ENCODE results near the gene ZNF83.
"Not testable (repeated sequence)": the region's sequence is repeated elsewhere in the genome, so short reads cannot be mapped to it uniquely, and the experiment has no call there.

The ZNF83 gene

DNA sequence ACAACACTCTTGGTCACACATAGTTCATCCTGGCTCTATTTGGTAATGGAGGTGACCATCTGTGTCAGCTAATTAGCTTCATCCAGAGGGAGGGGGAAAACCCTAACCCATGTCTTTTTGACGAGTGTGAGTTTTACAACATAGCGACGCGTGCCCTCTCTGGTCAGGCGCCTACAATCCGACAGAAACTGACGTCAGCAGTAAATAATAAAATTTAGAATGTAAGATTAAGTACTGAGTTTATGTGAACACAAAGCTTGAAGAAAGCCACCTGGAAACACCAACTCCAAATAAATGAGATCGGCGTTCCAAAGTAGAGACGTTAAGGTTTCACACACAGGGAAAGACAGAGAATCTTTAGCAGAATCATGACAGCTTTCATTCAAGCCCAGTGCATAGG, 1.8 kb upstream of the ZNF83 start:
- no peak for DNase-seq (ENCODE audit: low spot score)

DNA sequence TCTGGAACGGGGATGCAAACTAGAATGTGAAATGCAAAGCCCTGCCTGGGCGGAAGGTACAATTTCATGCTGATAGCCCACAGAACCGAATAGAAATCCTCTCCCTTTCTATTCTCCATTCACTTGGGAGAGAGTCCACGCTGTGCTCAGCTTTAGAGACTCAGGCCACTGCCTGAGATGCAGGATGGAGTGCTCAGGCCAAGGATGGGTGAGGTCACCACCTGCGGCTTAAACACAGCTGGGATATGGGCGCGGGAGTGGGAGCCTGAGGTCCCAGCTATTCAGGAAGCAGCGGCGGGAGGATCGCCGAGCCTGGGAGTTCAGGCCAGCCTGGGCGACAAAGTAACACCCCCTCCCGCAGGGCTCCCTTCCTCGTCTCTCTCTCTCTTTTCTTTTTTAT, 446 bp upstream of the ZNF83 start:
- no peak for DNase-seq (ENCODE audit: low spot score)

DNA sequence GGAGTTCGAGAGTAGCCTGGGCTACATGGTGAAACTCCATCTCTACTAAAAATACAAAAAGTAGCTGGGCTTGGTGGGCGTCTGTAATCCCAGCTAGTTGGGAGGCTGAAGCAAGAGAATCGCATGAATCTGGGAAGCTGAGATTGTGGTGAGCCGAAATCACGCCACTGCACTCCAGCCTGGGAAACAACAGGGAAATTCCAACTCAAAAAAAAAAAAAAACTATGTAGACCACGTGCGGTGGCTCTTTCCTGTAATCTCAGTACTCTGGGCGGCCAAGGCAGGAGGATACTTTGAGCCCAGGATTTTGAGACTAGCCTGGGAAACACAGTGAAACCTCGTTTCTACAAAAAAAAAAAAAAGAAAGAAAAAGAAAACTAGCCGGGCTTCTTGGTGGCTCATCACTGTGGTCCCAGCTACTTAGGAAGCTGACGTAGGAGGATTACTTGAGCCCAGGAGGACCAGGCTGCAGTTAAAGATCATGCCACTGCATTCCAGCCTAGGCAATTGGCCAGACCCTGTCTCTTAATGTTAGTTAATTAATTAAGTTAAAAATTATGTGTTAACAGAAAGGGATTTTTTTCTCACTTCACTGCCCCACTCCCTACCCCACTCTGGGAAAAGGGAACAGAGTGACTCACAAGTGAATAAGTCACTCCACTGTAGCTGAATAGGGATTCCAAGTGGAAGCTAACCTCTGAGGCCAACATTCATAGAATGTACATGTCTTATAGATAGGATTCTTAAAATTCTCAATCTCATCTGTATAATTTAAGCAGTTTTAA, 2.2 kb downstream of the ZNF83 start:
- DNase-seq (ENCODE audit: low spot score), result no peak

DNA sequence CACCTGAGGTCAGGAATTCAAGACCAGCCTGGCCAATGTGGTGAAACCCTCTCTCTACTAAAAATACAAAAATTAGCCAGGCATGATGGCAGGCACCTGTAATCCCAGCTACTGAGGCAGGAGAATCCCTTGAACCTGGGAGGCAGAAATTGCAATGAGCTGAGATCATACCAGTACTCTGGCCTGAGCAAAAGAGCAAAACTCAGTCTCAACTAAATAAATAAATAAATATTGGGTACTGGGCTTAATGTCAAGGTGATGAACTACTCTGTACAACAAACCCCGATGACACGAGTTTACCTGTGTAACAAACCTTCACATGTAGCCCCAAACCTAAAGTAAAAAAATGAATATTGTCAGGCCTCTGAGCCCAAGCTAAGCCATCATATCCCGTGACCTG, 10.7 kb downstream of the ZNF83 start:
- not testable (repeated sequence) for DNase-seq (ENCODE audit: low spot score)

DNA sequence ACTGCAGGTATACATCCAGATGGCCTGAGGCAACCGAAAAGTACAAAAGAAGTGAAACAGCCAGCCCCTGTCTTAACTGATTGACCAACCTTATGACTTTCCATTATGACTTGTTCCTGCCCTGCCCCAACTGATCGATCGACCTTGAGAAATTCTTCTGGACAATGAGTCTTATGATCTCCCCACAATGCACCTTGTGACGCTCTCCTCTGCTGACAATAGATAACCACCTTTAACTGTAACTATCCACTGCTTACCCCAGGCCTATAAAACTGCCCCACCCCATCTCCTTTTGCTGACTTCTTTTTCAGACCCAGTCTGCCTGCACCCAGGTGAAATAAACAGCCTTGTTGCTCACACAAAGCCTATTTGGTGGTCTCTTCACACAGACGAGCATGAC, 11.2 kb downstream of the ZNF83 start:
- DNase-seq (ENCODE audit: low spot score), result no peak

DNA sequence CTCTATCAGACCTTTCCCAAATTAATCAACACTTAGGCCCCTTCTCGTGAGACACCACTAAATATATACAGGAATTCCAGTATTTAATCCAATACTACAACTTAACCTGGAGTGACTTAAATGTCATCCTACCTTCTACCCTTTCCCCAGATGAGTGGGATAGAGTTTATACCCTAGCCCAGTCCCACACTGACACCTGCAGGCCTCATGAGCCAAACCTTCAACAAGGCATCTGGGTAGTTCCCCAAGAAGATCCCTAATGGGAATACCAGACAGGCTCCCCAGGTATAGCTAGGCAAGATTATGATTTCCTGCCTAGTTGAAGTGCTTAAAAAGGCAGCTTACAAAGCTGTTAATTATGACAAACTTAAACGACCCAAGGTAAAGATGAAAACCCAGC, 15.9 kb downstream of the ZNF83 start:
- no peak for DNase-seq (ENCODE audit: low spot score)

DNA sequence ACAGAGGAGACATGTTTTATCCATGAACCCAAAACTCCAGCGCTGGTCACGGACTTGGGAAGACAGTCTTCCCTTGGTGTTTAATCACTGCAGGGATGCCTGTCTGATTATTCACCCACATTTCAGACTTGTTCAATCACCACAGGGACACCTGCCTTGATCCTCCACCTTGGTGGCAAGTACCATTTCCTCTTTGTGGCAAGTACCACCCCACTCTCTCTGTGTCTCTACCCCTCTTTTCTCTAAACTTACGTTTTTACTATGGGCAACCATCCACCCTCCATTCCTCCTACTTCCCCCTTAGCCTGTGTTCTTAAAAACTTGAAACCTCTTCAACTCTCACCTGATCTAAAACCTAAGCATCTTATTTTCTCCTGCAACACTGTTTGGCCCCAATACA, 16.8 kb downstream of the ZNF83 start:
- no peak for DNase-seq (ENCODE audit: low spot score)

DNA sequence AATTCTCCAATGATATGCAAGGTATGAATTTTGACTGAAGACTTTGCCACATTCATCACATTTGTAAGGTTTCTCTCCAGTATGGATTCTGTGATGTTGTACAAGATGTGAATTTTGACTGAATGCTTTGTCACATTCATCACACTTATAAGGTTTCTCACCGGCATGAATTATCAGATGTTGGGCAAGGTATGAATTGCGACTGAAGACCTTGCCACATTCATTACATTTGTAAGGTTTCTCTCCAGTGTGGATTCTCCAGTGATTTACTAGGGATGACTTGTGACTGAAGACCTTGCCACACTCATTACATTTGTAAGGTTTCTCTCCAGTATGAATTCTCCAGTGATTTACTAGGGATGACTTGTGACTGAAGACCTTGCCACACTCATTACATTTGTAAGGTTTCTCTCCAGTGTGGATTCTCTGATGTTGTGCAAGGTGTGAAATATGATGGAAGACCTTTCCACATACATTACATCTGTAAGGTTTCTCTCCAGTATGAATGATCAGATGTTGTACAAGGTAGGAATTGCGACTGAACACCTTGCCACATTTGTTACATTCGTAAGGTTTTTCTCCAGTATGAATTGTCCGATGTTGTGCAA, 24.8 kb downstream of the ZNF83 start:
- DNase-seq (ENCODE audit: low spot score), result no peak

DNA sequence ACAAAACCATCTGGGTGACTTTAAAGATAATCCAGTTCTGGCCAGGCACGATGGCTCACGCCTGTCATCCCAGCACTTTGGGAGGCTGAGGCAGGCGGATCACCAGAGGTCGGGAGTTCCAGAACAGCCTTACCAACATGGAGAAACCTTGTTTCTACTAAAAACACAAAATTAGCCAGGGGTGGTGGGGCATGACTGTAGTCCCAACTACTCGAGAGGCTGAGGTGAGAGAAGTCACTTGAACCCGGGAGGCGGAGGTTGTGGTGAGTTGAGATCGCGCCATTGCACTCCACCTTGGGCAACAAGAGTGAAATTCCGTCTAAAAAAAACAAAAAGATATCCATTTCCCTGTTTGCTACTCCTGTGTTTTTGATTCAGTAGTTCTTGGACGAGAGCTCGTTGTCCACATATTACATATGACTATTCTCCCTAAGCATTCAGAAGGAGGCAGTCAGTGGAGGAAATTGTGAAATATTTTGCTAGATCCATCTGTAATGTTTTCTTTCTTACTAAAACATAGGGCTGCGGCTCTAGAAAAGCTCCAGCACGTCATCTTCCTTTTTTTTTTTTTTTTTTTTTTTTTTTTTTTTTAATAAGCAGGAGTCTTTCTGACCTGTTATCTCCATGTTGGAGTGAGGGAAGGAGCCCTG, 34.5 kb downstream of the ZNF83 start:
- DNase-seq (ENCODE audit: low spot score), result no peak

DNA sequence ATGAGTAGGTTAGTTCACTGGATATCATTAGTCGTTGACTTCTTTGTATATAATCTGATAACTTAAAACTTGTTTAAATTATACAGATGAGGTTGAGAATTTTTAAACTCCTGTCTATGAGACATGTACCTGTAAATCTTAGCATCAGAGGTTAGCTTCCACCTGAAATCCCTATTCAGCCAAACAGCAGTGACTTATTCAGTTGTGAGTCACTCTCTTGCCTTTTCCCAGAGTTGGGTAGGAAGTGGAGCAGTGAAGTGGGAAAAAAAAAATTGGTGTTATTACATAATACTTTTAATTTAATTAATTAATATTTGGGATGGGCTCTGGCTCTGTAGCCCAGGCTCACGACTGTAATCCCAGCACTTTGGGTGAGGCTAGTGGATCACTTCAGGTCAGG, 35.2 kb downstream of the ZNF83 start:
- no peak for DNase-seq (ENCODE audit: low spot score)

DNA sequence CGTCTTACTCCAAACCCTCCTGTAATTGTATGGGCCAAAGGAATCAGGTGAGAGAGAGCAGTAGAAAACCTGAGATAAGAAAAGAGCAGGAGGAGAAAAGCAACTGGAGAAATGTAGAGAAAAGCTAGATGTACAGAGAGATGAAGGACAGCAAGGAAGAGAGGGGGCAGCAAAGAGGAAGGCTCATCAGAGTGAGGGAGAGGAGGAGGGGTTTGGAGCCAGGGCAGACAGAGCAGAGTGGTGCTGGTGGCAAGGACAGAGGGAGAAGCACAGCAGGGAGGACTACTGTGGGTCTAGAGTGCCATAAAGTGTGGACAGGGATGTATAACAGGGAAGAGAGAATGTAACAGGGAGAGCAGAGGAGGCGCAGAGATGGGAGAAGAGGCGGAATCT, 36.2 kb downstream of the ZNF83 start:
- DNase-seq (ENCODE audit: low spot score), result peak; percentile 9

DNA sequence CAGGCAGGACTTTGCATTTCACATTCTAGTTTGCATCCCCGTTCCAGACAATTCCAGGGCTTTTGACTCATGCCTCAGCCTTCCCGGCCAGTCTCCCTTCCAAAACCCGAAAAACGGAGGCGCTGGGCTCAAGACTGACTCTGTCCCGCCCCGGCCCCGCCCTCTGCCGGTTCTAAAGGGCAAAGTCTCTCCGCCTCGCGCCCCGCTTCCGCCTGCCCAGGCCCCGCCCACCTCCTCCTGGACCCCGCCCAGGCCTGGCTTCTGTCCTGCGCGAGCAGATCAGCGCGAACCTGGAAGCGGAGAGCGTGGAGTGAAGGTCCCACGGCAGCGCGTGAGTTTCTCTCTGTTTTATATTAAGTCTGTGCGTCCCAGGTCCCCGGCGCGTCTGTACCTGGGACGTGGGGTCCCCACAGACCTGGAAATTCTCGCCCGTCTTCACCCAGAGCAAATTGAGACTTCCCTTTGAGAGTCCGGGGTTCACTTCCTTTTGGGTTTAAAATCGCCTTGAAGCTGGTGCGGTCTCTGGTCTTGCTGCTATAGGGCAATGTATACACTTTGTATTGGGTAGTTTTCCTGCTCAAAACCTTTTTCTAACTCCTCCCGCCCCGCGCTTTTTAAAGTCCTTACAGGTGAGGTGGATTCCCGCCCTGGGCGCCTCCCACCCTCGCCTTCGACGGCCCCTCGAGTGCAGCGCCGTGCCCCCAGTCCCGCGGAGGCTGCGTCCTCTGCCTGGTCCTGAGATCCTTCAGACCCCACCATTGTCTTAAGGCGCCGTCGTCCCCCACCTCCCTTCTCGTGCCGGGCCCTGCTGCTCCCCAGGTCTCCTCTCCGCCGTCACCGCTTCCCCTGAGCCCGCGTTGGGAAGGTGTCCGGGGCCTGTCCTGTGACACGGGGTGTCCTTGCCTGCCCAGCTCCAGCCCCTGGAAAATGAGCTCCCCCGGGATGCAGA, 36.9 kb downstream of the ZNF83 start:
- DNase-seq (ENCODE audit: low spot score), result peak; percentile 70

DNA sequence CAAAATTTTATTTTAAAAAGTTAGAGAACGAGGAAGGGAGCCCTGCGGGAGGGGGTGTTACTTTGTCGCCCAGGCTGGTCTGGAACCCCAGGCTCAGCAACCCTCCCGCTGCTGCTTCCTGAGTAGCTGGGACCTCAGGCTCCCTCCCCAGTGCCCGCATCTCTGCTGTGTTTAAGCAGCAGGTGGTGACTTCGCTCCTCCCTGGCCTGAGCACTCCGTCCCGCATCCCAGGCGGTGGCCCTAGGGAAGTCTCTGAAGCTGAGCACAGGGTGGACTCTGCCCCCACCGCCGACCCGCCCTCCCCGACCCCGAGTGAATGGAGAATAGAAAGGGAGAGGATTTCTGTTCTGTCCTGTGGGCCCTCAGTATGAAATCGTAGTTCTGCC, 37.5 kb downstream of the ZNF83 start:
- no peak for DNase-seq (ENCODE audit: low spot score)

DNA sequence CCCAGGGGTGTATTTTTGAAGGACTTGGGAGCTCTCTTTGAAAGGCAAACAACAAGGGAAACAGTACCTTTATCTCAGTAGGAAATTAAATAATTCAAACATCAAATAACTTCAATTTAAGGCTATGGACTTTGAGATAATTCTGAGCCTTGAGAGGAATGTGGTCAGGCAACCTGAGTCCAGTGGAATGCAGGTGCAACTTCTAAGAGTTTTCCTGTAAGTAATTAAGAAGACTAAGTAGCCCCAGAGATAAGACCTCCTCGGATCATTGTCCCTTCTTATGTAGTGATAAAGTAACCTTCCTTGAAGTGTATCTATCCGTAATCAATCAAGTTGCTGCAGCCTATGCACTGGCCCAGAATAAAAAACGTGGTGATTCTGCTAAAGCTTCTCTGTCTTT, 38.9 kb downstream of the ZNF83 start:
- DNase-seq (ENCODE audit: low spot score), result no peak

DNA sequence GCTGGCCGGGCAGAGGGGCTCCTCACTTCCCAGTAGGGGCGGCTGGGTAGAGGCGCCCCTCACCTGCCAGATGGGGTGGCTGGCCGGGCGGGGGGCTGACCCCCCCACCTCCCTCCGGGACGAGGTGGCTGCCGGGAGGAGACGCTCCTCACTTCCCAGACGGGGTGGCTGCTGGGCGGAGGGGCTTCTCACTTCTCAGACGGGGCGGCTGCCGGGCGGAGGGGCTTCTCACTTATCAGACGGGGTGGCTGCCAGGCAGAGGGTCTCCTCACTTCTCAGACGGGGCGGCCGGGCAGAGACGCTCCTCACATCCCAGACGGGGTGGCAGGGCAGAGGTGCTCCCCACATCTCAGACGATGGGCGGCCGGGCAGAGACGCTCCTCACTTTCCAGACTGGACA, 44.7 kb downstream of the ZNF83 start:
- not testable (repeated sequence) for DNase-seq (ENCODE audit: low spot score)

DNA sequence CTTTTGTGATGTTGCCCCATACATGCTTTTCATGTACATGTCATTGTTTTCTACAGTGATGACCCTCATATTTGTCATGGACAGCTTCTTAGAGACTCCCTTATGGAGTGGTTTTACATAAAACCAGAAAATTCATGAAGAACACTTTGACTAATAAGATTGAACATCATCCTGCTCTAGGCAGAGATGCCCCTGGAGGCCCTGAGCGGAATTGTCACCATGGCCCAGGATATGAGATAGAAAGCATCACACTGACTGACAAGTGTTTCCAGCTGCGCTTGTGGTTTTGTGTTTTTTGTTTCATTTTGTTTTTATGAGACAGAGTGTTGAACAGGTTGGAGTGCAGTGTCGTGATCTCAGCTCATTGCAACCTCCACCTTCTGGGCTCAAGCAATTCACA, 45.9 kb downstream of the ZNF83 start:
- no peak for DNase-seq (ENCODE audit: low spot score)

DNA sequence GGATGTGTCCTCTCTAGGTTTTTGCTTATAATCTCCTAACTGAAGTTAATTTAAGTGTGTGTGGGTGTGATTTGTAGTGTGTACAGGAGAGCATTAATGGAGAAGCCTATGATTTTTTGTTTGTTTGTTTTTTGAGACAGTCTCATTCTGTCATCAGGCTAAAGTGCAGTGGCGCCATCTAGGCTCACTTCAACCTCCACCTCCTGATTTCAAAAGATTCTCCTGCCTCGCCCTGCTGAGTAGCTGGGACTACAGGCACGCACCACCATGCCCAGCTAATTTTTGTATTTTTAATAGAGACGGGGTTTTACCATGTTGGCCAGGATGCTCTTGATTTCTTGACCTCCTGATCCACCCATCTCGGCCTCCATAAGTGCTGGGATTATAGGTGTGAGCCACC, 47.4 kb downstream of the ZNF83 start:
- DNase-seq (ENCODE audit: low spot score), result no peak

DNA sequence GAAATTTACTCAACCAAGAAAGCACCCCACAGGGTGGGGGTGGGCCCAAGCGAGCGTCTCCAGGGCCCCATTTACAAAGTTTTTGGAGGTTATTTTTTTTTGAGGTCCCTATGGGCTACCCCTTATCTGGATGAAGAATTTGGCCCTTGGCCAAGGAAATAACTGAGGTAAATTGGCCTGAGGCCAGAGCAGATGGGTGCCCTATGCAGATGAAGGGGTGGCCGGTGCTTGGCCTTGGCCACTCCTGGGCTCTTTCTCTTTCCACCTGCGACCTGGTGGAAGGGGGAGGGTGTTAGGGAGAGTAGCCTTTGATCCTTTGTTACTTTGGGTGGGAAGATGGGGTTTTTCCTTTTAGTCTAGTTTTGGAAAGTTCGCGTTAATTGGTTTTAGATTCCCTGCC, 52.6 kb downstream of the ZNF83 start:
- DNase-seq (ENCODE audit: low spot score), result no peak

DNA sequence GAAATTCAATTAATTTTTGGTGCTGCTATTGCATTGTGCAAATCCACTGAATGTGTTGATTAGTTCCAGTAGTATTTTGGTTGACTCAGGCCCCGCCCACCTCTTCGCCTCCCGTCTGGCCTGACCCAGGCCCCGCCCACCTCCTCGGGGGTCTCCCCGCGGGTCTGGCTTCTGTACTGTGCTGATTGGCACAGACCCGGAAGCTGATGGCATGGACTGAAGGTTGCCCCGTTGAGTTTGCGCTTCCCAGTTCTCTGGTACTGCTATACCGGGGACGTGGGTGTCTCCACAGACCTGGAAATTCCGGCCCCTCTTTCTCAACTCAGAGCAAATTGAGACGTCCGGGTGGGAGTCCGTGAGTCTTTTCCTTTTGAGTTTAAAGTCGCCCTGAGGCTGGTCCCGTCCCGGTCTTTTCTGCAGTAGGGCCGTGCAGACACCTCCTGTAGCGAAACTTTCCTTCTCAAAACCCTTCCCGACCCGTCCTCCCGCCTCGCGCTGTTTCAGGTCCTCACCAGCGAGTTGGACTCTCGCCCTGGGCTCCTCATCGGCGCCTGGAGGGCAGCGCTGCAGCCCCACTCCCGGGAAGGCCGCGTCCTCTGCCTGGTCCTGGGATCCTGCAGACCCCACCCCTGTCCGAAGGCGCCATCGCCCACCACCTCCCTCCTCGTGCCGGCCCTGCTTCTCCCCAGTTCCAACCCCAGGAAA, 53.3 kb downstream of the ZNF83 start:
- no peak for DNase-seq (ENCODE audit: low spot score)

DNA sequence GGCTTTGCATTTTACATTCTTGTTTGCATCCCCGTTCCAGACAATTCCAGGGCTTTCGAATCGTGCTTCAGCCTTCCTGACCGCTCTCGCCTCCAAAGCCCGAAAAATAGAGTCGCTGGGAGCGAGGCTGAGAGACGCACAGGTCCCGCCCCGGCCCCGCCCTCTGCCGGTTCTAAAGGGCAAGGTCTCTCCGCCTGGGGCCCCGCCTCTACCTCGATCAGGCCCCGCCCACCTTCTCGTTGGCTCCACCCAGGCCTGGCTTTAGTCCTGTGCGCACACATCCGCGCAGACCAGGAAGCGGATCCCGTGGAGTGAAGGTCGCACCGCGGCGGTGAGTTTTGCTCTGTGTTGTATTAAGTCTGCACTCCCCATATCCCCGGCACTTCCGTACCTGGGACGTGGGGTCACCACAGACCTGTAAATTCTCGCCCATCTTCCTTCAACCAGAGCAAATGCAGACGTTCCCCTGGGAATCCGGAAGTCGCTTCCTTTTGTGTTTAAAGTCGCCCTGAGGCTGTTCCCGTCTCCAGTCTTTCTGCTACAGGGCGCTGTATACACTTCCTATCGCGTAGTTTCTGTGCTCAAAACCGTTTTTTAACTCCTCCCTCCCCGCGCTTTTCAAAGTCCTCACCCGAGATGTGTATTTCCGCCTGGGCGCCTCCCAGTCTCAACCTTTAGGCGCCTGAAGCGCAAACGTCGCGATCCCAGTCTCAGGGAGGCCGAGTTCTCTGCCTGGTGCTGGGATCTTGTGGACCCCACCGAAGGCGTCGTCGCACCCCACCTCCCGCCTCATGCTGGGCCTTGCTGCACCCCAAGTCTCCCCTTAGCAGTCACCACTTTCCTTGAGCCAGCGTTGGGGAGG, 67.9 kb downstream of the ZNF83 start, which contains the start of gene ZNF701:
TSS of gene ZNF701 (plus strand) at position 288 of the 862 bp plus-strand sequence. CDS start 3,861 bp downstream, outside the sequence.
- peak; percentile 92 for DNase-seq (ENCODE audit: low spot score)

DNA sequence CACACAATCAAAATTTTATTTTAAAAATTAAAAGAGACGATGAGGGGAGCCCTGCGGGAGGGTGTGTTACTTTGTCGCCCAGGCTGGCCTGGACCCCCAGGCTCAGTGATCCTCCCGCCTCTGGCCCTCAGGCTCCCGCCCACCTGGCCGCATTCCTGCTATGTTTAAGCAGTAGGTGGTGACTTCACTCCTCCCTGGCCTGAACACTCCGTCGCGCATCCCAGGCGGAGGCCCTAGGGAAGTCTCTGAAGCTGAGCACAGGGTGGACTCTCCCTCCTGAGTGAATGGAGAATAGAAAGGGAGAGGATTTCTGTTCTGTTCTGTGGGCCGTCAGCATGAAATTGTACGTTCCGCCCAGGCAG, 68.5 kb downstream of the ZNF83 start:
- not testable (repeated sequence) for DNase-seq (ENCODE audit: low spot score)
